HL-60/S4 treated with phorbol 12-myristate 13-acetate at 8.2 ng/mL for 4 days and 3 days (cell line): ENCODE measurements around the gene TEX47.

Experiments
- in situ Hi-C: fragments of 300-500 bp; cut with MboI; formaldehyde crosslinking; loops from 2 replicates; pipeline ENCODE4 v1.15.0; 2022; ENCODE audit warnings: low sequenced_read_pairs

Gene TEX47

DNA sequence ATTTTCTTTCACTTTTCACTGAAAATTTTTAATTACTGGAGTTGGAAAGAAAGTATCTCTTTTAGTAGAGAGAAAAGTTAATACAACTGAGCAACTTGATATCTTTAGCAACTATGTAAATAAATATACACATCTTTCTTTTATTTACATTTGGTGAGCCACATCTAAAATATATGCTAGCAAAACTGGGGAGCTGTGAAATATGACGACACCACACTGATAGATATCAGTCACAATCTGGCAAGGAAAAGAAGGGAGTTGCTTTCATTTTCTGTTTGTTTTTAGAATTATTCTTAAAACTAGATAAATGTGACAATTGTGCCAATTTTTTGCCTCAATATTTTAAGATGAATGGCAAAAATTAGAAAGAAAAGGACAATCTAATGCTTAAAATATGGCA, 38.7 kb downstream of the TEX47 start:
- in situ Hi-C loops = no loop called here

DNA sequence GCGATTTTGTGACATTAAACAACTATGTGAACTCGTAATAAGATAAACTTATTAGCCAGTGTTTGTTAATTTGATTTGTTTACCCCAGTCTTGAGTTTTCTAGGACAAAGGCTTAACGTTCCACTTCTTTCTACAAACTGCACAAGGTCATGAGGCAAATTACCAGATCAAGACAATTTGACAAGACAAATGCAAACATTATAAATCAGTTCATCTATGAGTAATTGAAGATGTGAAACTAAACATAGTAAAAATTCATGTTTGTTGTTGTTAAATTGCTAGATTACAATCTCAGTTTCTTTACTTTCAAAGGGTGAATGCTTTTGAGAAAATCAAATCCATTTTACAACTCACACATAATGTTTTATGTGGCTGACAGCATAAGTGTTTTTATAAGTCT, 49.4 kb downstream of the TEX47 start:
- in situ Hi-C loops = no loop called here
